Astrocyte (in vitro differentiated cells and primary cell): ENCODE data around the gene TRIM8.

Source experiments
- CTCF ChIP-seq: IDR thresholded peaks from 2 replicates; pipeline ENCODE4 v1.5.1; 2011; ENCODE audit warnings: low read depth, mild to moderate bottlenecking, inconsistent platforms, low read length, moderate library complexity; ENCODE audit not compliant: insufficient read depth
- EZH2 ChIP-seq: IDR thresholded peaks from 2 replicates; pipeline ENCODE4 v1.6.1; 2012; ENCODE audit warnings: mild to moderate bottlenecking, low read length, inconsistent platforms; ENCODE audit not compliant: insufficient read depth

DNA sequence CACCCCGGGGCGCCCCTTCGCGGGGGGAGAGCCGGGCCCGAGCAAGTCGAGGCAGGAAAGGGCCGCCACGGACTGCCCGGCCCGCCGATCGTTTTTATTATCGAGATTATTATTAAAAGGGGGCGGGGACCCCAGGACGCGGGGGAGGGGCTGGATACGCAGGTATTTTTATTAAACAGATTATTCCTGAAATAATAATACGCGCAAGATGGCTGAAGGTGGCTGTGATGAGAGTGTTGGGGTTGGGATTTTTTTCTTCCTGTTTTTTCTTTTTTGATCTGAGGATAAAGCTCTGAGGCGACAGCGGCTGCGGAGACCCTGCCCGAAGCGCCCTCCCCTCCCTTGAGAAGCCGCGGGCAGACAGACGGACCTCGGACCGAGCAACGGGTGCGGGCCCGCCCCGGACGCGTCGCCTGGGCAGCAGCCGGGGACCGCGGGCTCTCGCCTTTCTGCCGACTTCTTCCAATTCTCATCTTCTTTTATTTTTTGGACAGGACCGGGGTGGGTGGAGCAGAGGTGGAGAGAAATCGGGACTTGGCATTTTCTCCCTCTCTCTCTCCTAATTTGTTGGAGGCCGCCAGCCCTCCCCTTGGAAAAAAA lies 1.4 kb upstream of the TRIM8 start:
- no peak for TF ChIP-seq CTCF
- no peak for TF ChIP-seq EZH2
